Transverse colon (tissue), 4 donors: Measurements from ENCODE around the gene CNPY4. TPM values are rescaled to one million over a fixed set of nuclear protein-coding genes. Genes with fewer than 3 reads are reported as not detected.

Source experiments
- DNase-seq: peaks from one replicate; pipeline ENCODE4 v3.0.0-alpha.2; 2019
- H3K27ac ChIP-seq, 4 donors: fragments of 200-600 bp; sonication (generic); 2 replicates each; pipeline ENCODE4 v1.5.1; 2016 to 2018; ENCODE audit warnings: inconsistent platforms in 4 of 4
- H3K27me3 ChIP-seq: fragments of 200-600 bp; sonication (generic); 2 replicates; pipeline ENCODE4 v1.5.1; 2017; ENCODE audit warnings: inconsistent platforms
- H3K36me3 ChIP-seq, 4 donors: fragments of 200-600 bp; sonication (generic); 2 replicates each; pipeline ENCODE4 v1.5.1; 2017 to 2019; ENCODE audit warnings: inconsistent platforms in 4 of 4
- H3K4me1 ChIP-seq, 4 donors: fragments of 200-600 bp; sonication (generic); 2 replicates each; pipeline ENCODE4 v1.5.1; 2017 to 2020; ENCODE audit warnings: inconsistent platforms in 4 of 4
- H3K4me3 ChIP-seq, 4 donors: fragments of 200-600 bp; sonication (generic); 1 replicate in 1 of 4; 2 replicates in 3 of 4; pipeline versions ENCODE4 v1.5.1 to v1.6.1; 2017 to 2019; ENCODE audit warnings: inconsistent platforms in 4 of 4
- H3K9me3 ChIP-seq, 2 donors: fragments of 200-600 bp; sonication (generic); 2 replicates each; pipeline ENCODE4 v1.5.1; 2017 to 2019; ENCODE audit warnings: inconsistent platforms in 2 of 2
- CTCF ChIP-seq, 5 experiments: fragments of 200-600 bp in 3 of 5; fragments of 450-650 bp in 2 of 5; sonication (generic) in 3 of 5; IDR thresholded peaks; 1 replicate in 2 of 5; 2 replicates in 3 of 5; pipeline ENCODE4 v1.5.1; 2016 to 2017; ENCODE audit warnings: antibody characterized with exemption in 5 of 5, inconsistent platforms in 3 of 5, mild to moderate bottlenecking in 2 of 5, moderate library complexity in 1 of 5
- EP300 ChIP-seq: sonication (generic); formaldehyde crosslinking; IDR thresholded peaks from one replicate; pipeline ENCODE4 v1.6.1; 2017; ENCODE audit warnings: antibody characterized with exemption, low read depth
- POLR2A ChIP-seq: fragments of 450-650 bp; IDR thresholded peaks from one replicate; pipeline ENCODE4 v1.6.1; 2016; ENCODE audit warnings: antibody characterized with exemption, mild to moderate bottlenecking, moderate library complexity
- POLR2AphosphoS5 ChIP-seq, 3 donors: sonication (generic); formaldehyde crosslinking; IDR thresholded peaks; one replicate each; pipeline ENCODE4 v1.6.1; 2016; ENCODE audit warnings: antibody characterized with exemption in 3 of 3
- WGBS, 2 donors: methylation state at CpG; one replicate each; pipeline ENCODE4 v1.1.5; 2018; ENCODE audit warnings: low coverage in 1 of 2; 5-methylcytosine and 5-hydroxymethylcytosine counted together
- in situ Hi-C, 4 donors: fragments of 200-750 bp; cut with MboI; loops; one replicate each; pipeline versions ENCODE4 v1.15.0 to v1.15.1; 2017; ENCODE audit warnings: low sequenced_read_pairs in 3 of 4, low pct_ligation_motif_present in 1 of 4, low pct_unique_long_range_greater_than_20kb in 1 of 4
- intact Hi-C: fragments of 100-400 bp; cut with DNase I; formaldehyde crosslinking; loops from one replicate; pipeline ENCODE4 v1.15.1; 2023; ENCODE audit warnings: low total_unique reads
- small RNA-seq, 4 donors: library from RNA; depleted of rRNA; stranded (forward); fragments of <200 nt; gene quantifications; one replicate each; pipeline ENCODE3, GENCODE V24; 2016
- total RNA-seq, 4 donors: library from RNA; depleted of rRNA; stranded (reverse); fragments of >200 nt; gene quantifications; one replicate each; pipeline ENCODE4 v1.1.0, GENCODE V29; 2016

CNPY4 gene
- total RNA-seq, 4 donors from 2014 or later: 4.9 to 9.4 (median 7.0) TPM

GRCh38 chr7:100173806-100174495 is 54.5 kb downstream of the CNPY4 start:
- peaks cover 12 to 33% (median 23%) of the 10 kb centered on the region in 4 donors for H3K4me1 ChIP-seq
- in situ Hi-C loops: no loop called here
- 53 to 89% methylated on average over 4 to 11 of the region's 11 CpGs for WGBS, 2 donors
- no peak for DNase-seq
- TF ChIP-seq CTCF (IDR thresholded peaks at IDR 0.05) (no peak), POLR2A (no peak), POLR2AphosphoS5 (IDR thresholded peaks at IDR 0.05) (no peak), EP300 (no peak)
- no peaks in the 10 kb centered on the region for H3K9me3 ChIP-seq
- no peaks in the 10 kb centered on the region for H3K36me3 ChIP-seq
- intact Hi-C loops: no loop called here
- no peak overlapping the region for H3K4me3 ChIP-seq
- H3K27me3 ChIP-seq: peaks cover 16% of the 10 kb centered on the region
- H3K27ac ChIP-seq: no peak overlapping the region

DNA sequence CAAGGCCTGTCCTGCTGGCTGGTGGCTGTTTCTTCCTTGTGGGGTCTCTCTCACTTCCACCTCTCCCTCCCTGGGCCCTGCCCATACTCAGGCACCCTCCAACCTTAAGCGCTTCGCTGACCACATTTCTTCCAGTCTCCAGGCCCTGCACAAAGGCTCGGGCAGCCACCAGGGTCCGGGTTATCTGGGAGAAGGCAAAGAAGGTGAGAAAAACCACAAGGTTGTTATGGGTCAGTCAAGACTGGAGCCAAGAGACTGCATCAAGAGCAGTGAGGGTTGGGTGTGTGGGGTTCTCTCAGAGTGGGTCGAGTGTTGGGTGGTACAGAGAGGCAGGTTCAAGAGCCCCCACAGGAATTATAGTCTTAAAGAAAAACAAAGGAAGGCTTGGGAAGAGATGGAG is 55.1 kb downstream of the CNPY4 start:
- no peak overlapping the region for H3K27ac ChIP-seq
- no peaks in the 10 kb centered on the region for H3K9me3 ChIP-seq
- WGBS, 2 donors: 91% methylated on average over 5 of the region's 5 CpGs; no CpG with 5 or more reads in 1 of the 2 donors
- peaks cover 16% of the 10 kb centered on the region for H3K27me3 ChIP-seq
- H3K4me1 ChIP-seq: peaks cover 12 to 29% (median 22%) of the 10 kb centered on the region in 4 donors
- no peak for DNase-seq
- no peak for TF ChIP-seq POLR2AphosphoS5 (IDR thresholded peaks at IDR 0.05)
- in situ Hi-C loops: no loop called here
- no peak overlapping the region for H3K4me3 ChIP-seq
- intact Hi-C loops: no loop called here
- H3K36me3 ChIP-seq: no peaks in the 10 kb centered on the region

Small RNAs within 50 kb of the gene (small RNA-seq; reads per million reads assigned to genes)
- gene MIR106B (24.8 to 120 (median 85.1) reads per million in 4 donors), gene MIR25 (509 to 1,826 (median 1,198) reads per million in 4 donors), gene MIR93 (107 to 467 (median 227) reads per million in 4 donors)

Other genes starting within 250 kb of the CNPY4 start
- not detected for gene OR2AE1, start 242.6 kb upstream of the CNPY4 start, total RNA-seq
- gene TRIM4, start 200.1 kb upstream of the CNPY4 start, total RNA-seq: 10 to 100 TPM; 20.9 to 43.3 (median 39.6) TPM
- gene GJC3, start 190.0 kb upstream of the CNPY4 start, total RNA-seq: not detected
- gene AZGP1, start 143.6 kb upstream of the CNPY4 start, total RNA-seq: 10 to 100 TPM in 1 of 4 donors, 1 to 10 TPM in 1, not detected in 2; 3.2 to 17.1 TPM
- gene ZKSCAN1, start 104.0 kb upstream of the CNPY4 start, total RNA-seq: 10 to 100 TPM; 63.1 to 97.5 (median 84.5) TPM
- 10 to 100 TPM in 2 of 4 donors, 1 to 10 TPM in 1, under 1 TPM in 1; 0.75 to 28.7 (median 10.0) TPM for gene ZSCAN21, start 69.9 kb upstream of the CNPY4 start, total RNA-seq
- gene ZNF3, start 37.9 kb upstream of the CNPY4 start, total RNA-seq: 10 to 100 TPM; 37.4 to 42.7 (median 41.0) TPM
- gene COPS6, start 30.7 kb upstream of the CNPY4 start, total RNA-seq: 10 to 100 TPM; 18.3 to 61.3 (median 44.5) TPM
- gene MCM7, start 18.2 kb upstream of the CNPY4 start, total RNA-seq: 10 to 100 TPM; 30.3 to 72.6 (median 38.7) TPM
- gene AP4M1, start 18.0 kb upstream of the CNPY4 start, total RNA-seq: 10 to 100 TPM; 16.5 to 86.0 (median 54.9) TPM
- gene TAF6, start 276 bp upstream of the CNPY4 start, total RNA-seq: 100 to 1,000 TPM in 1 of 4 donors, 10 to 100 TPM in 3; 18.0 to 581 (median 43.9) TPM
- 1 to 10 TPM in 2 of 4 donors, not detected in 2; 4.4 to 5.6 TPM for gene MBLAC1, start 7.3 kb downstream of the CNPY4 start, total RNA-seq
- gene LAMTOR4, start 29.3 kb downstream of the CNPY4 start, total RNA-seq: 100 to 1,000 TPM; 105 to 403 (median 256) TPM
- gene TRAPPC14, start 39.1 kb downstream of the CNPY4 start, total RNA-seq: 100 to 1,000 TPM in 1 of 4 donors, 10 to 100 TPM in 3; 43.5 to 111 (median 51.2) TPM
- gene GAL3ST4, start 49.0 kb downstream of the CNPY4 start, total RNA-seq: 1 to 10 TPM in 3 of 4 donors, not detected in 1; 2.0 to 5.1 (median 3.8) TPM
- gene GPC2, start 57.7 kb downstream of the CNPY4 start, total RNA-seq: 10 to 100 TPM in 2 of 4 donors, 1 to 10 TPM in 1, not detected in 1; 3.5 to 17.2 (median 12.5) TPM
- 1 to 10 TPM in 2 of 4 donors, under 1 TPM in 1, not detected in 1; 0.96 to 9.4 (median 2.2) TPM for gene STAG3, start 58.3 kb downstream of the CNPY4 start, total RNA-seq
- gene PVRIG, start 100.3 kb downstream of the CNPY4 start, total RNA-seq: 1 to 10 TPM in 2 of 4 donors, not detected in 2; 2.2 to 4.3 TPM
- gene SPDYE3, start 188.1 kb downstream of the CNPY4 start, total RNA-seq: not detected
- 100 to 1,000 TPM in 2 of 4 donors, 10 to 100 TPM in 2; 80.0 to 239 (median 113) TPM for gene PILRB, start 238.5 kb downstream of the CNPY4 start, total RNA-seq